DOHH2 (cell line): ENCODE measurements around the gene IFI44L.

Source experiments
- H3F3A ChIP-seq: fragments of 200-600 bp; sonication (generic), shearing (Covaris generic); 2 replicates; pipeline ENCODE4 v1.6.0; 2016; ENCODE audit warnings: antibody characterized with exemption, mild to moderate bottlenecking; ENCODE audit not compliant: control insufficient read depth, insufficient read depth
- H3K27ac ChIP-seq: fragments of 200-600 bp; sonication (generic); 2 replicates; pipeline ENCODE4 v1.5.1; 2014; ENCODE audit warnings: low read depth, mild to moderate bottlenecking, low read length, moderate library complexity
- H3K27me3 ChIP-seq: fragments of 200-600 bp; sonication (generic); 2 replicates; pipeline ENCODE4 v1.6.1; 2014; ENCODE audit warnings: mild to moderate bottlenecking, low read length, mixed read lengths; ENCODE audit not compliant: control insufficient read depth
- H3K36me3 ChIP-seq: fragments of 200-600 bp; sonication (generic); 2 replicates; pipeline ENCODE4 v1.6.1; 2014; ENCODE audit warnings: mild to moderate bottlenecking, low read length, moderate library complexity, mixed read lengths; ENCODE audit not compliant: control insufficient read depth
- H3K4me1 ChIP-seq: fragments of 200-600 bp; sonication (generic); 2 replicates; pipeline ENCODE4 v1.6.1; 2014; ENCODE audit warnings: mild to moderate bottlenecking, low read length, mixed read lengths; ENCODE audit not compliant: control insufficient read depth
- H3K4me2 ChIP-seq: fragments of 200-600 bp; sonication (generic); 2 replicates; pipeline ENCODE4 v1.6.0; 2014; ENCODE audit warnings: mild to moderate bottlenecking, low read length, moderate library complexity
- H3K4me3 ChIP-seq: fragments of 200-600 bp; sonication (generic); 2 replicates; pipeline ENCODE4 v1.5.1; 2014; ENCODE audit warnings: mild to moderate bottlenecking, low read length, mixed read lengths
- H3K79me2 ChIP-seq: fragments of 200-600 bp; sonication (generic); 2 replicates; pipeline ENCODE4 v1.6.1; 2014; ENCODE audit warnings: mild to moderate bottlenecking, low read length, mixed read lengths; ENCODE audit not compliant: control insufficient read depth
- H3K9me2 ChIP-seq: fragments of 200-600 bp; sonication (generic); replicated peaks from 2 replicates; pipeline ENCODE4 v1.6.1; 2014; ENCODE audit warnings: mild to moderate bottlenecking, low read length, mixed read lengths; ENCODE audit not compliant: control insufficient read depth
- H3K9me3 ChIP-seq: fragments of 200-600 bp; sonication (generic); 2 replicates; pipeline ENCODE4 v1.6.1; 2014; ENCODE audit warnings: antibody characterized with exemption, low read length, mixed read lengths; ENCODE audit not compliant: control insufficient read depth, insufficient read depth
- H4K20me1 ChIP-seq: fragments of 200-600 bp; sonication (generic); 2 replicates; pipeline ENCODE4 v1.6.0; 2014; ENCODE audit warnings: low read depth, mild to moderate bottlenecking, antibody characterized with exemption, low read length, moderate library complexity; ENCODE audit not compliant: control insufficient read depth, insufficient read depth
- CTCF ChIP-seq: fragments of 200-600 bp; sonication (generic); IDR thresholded peaks from one replicate; pipeline ENCODE4 v1.5.1; 2014; ENCODE audit warnings: antibody characterized with exemption, mild to moderate bottlenecking, low read depth, low read length; ENCODE audit not compliant: poor library complexity, severe bottlenecking
- EZH2phosphoT487 ChIP-seq: fragments of 200-600 bp; sonication (generic); IDR thresholded peaks from 2 replicates; pipeline ENCODE4 v1.6.1; 2017; ENCODE audit warnings: borderline replicate concordance, mild to moderate bottlenecking, antibody characterized with exemption, low read length, moderate library complexity, mixed read lengths

Gene IFI44L

GRCh38 chr1:78647238-78647637 is 27.0 kb downstream of the IFI44L start:
- no peaks in the 10 kb centered on the region for H3F3A ChIP-seq

GRCh38 chr1:78649628-78650027 is 29.4 kb downstream of the IFI44L start, which contains the start of gene IFI44:
TSS of gene IFI44 (plus strand) at chr1:78649831. CDS start at chr1:78650196, 365 bp downstream.
- H3K4me3 ChIP-seq: no peak within 1 kb of the TSS
- no peaks in the 10 kb centered on the region for H3F3A ChIP-seq
- TF ChIP-seq CTCF (no peak), EZH2phosphoT487 (no peak)
- H3K9me2 ChIP-seq: no peaks in the 10 kb centered on the region
- H3K4me1 ChIP-seq: no peaks in the 10 kb centered on the region
- H3K4me2 ChIP-seq: no peak within 1 kb of the TSS
- no peaks in the 10 kb centered on the region for H4K20me1 ChIP-seq
- no peaks in the 10 kb centered on the region for H3K79me2 ChIP-seq
- H3K27me3 ChIP-seq: no peaks in the 10 kb centered on the region
- H3K27ac ChIP-seq: no peak within 1 kb of the TSS
- no peaks in the 10 kb centered on the region for H3K36me3 ChIP-seq
- no peaks in the 10 kb centered on the region for H3K9me3 ChIP-seq

More at GRCh38 chr1:78647238-78647637, 27.0 kb downstream of the IFI44L start:
- Histone ChIP-seq H3K79me2 (no peaks in the 10 kb centered on the region), H4K20me1 (no peaks in the 10 kb centered on the region), H3K27me3 (no peaks in the 10 kb centered on the region), H3K27ac (no peak overlapping the region), H3K4me1 (no peaks in the 10 kb centered on the region), H3K9me3 (no peaks in the 10 kb centered on the region), H3K36me3 (no peaks in the 10 kb centered on the region), H3K4me2 (no peak overlapping the region), H3K4me3 (no peak overlapping the region), H3K9me2 (no peaks in the 10 kb centered on the region)
- TF ChIP-seq EZH2phosphoT487: no peak
- TF ChIP-seq CTCF: no peak

- H3K36me3 ChIP-seq: no peaks in the 10 kb centered on the region
- TF ChIP-seq CTCF: no peak
- no peak for TF ChIP-seq EZH2phosphoT487
- H3K4me1 ChIP-seq: no peaks in the 10 kb centered on the region
- no peaks in the 10 kb centered on the region for H3K9me3 ChIP-seq
- H3K27me3 ChIP-seq: no peaks in the 10 kb centered on the region
- H3F3A ChIP-seq: no peaks in the 10 kb centered on the region
- H3K27ac ChIP-seq: no peak overlapping the region
- H4K20me1 ChIP-seq: no peaks in the 10 kb centered on the region
- H3K4me2 ChIP-seq: no peak overlapping the region
- H3K79me2 ChIP-seq: no peaks in the 10 kb centered on the region
- no peak overlapping the region for H3K4me3 ChIP-seq
- no peaks in the 10 kb centered on the region for H3K9me2 ChIP-seq
These were observed 29.9 kb downstream of the IFI44L start for GRCh38 chr1:78650114-78650660.
